Tibial nerve (tissue), 4 donors: ENCODE data around the gene SUSD4. TPM values are rescaled to one million over a fixed set of nuclear protein-coding genes. Genes with fewer than 3 reads are reported as not detected.

Experiments
- DNase-seq, 2 donors: peaks; one replicate each; pipeline ENCODE4 v3.0.0-alpha.2; 2019; ENCODE audit warnings: low spot score in 2 of 2
- H3K27ac ChIP-seq, 4 donors: fragments of 200-600 bp; sonication (generic) in 3 of 4; one replicate each; pipeline ENCODE4 v1.5.1; 2017 to 2019; ENCODE audit warnings: mild to moderate bottlenecking in 1 of 4
- H3K27me3 ChIP-seq, 2 donors: fragments of 200-600 bp; sonication (generic) in 1 of 2; one replicate each; pipeline versions ENCODE4 v1.5.1 to v1.6.0; 2017 to 2019
- H3K36me3 ChIP-seq, 3 donors: fragments of 200-600 bp; sonication (generic); one replicate each; pipeline ENCODE4 v1.5.1; 2018 to 2019
- H3K4me1 ChIP-seq, 4 donors: fragments of 200-600 bp; sonication (generic) in 3 of 4; one replicate each; pipeline ENCODE4 v1.5.1; 2017 to 2019
- H3K4me3 ChIP-seq, 4 donors: fragments of 200-600 bp; sonication (generic) in 3 of 4; one replicate each; pipeline ENCODE4 v1.5.1; 2017 to 2019; ENCODE audit warnings: mild to moderate bottlenecking in 1 of 4, moderate library complexity in 1 of 4
- H3K9me3 ChIP-seq, 4 donors: fragments of 200-600 bp; sonication (generic) in 3 of 4; one replicate each; pipeline ENCODE4 v1.5.1; 2017 to 2019
- EP300 ChIP-seq, 2 donors: sonication (generic); formaldehyde crosslinking; IDR thresholded peaks; one replicate each; pipeline ENCODE4 v1.6.1; 2017; ENCODE audit warnings: antibody characterized with exemption in 2 of 2, mild to moderate bottlenecking in 1 of 2
- POLR2A ChIP-seq, 2 donors: fragments of 450-650 bp; IDR thresholded peaks; one replicate each; pipeline ENCODE4 v1.6.1; 2017; ENCODE audit warnings: antibody characterized with exemption in 2 of 2, mild to moderate bottlenecking in 2 of 2, moderate library complexity in 2 of 2
- WGBS, 2 donors: methylation state at CpG; one replicate each; pipeline ENCODE4 v1.1.5; 2018; 5-methylcytosine and 5-hydroxymethylcytosine counted together
- total RNA-seq, 4 donors: library from RNA; depleted of rRNA; stranded (reverse); fragments of >200 nt; gene quantifications; one replicate each; pipeline ENCODE4 v1.1.0, GENCODE V29; 2016
- TF ChIP-seq, protein P1 (sequence below), 5 experiments: fragments of 200-600 bp in 3 of 5; fragments of 450-650 bp in 2 of 5; sonication (generic) in 3 of 5; IDR thresholded peaks; one replicate each; pipeline ENCODE4 v1.5.1; 2016 to 2019; ENCODE audit warnings: antibody characterized with exemption in 5 of 5, mild to moderate bottlenecking in 3 of 5, moderate library complexity in 2 of 5

SUSD4 gene
- total RNA-seq, 4 donors from 2014 or later = not detected

- Histone ChIP-seq H3K36me3 (no peaks in the 10 kb centered on the region), H3K4me1 (no peaks in the 10 kb centered on the region), H3K27me3 (no peaks in the 10 kb centered on the region), H3K9me3 (peaks cover 0 to 17% (median 0%) of the 10 kb centered on the region in 4 donors), H3K27ac (no peak overlapping the region), H3K4me3 (no peak overlapping the region)
- 75 to 76% methylated on average over 6 of the region's 6 CpGs for WGBS, 2 donors
- TF ChIP-seq EP300 (IDR thresholded peaks at IDR 0.05) (no peak), POLR2A (IDR thresholded peaks at IDR 0.05) (no peak)
- TF ChIP-seq, protein P1, sequence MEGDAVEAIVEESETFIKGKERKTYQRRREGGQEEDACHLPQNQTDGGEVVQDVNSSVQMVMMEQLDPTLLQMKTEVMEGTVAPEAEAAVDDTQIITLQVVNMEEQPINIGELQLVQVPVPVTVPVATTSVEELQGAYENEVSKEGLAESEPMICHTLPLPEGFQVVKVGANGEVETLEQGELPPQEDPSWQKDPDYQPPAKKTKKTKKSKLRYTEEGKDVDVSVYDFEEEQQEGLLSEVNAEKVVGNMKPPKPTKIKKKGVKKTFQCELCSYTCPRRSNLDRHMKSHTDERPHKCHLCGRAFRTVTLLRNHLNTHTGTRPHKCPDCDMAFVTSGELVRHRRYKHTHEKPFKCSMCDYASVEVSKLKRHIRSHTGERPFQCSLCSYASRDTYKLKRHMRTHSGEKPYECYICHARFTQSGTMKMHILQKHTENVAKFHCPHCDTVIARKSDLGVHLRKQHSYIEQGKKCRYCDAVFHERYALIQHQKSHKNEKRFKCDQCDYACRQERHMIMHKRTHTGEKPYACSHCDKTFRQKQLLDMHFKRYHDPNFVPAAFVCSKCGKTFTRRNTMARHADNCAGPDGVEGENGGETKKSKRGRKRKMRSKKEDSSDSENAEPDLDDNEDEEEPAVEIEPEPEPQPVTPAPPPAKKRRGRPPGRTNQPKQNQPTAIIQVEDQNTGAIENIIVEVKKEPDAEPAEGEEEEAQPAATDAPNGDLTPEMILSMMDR (IDR thresholded peaks at IDR 0.05) = no peak
- no peak for DNase-seq
These were observed 147.9 kb downstream of the SUSD4 start for GRCh38 chr1:223216074-223216473.

- Histone ChIP-seq H3K9me3 (peaks cover 0 to 17% (median 0%) of the 10 kb centered on the region in 4 donors), H3K27ac (no peak overlapping the region), H3K4me1 (no peaks in the 10 kb centered on the region), H3K4me3 (no peak overlapping the region), H3K36me3 (no peaks in the 10 kb centered on the region), H3K27me3 (no peaks in the 10 kb centered on the region)
- TF ChIP-seq POLR2A (IDR thresholded peaks at IDR 0.05) = no peak
- DNase-seq = no peak
- 87 to 90% methylated on average over 6 of the region's 6 CpGs for WGBS, 2 donors
These were observed 148.9 kb downstream of the SUSD4 start for GRCh38 chr1:223215026-223215425.

DNA sequence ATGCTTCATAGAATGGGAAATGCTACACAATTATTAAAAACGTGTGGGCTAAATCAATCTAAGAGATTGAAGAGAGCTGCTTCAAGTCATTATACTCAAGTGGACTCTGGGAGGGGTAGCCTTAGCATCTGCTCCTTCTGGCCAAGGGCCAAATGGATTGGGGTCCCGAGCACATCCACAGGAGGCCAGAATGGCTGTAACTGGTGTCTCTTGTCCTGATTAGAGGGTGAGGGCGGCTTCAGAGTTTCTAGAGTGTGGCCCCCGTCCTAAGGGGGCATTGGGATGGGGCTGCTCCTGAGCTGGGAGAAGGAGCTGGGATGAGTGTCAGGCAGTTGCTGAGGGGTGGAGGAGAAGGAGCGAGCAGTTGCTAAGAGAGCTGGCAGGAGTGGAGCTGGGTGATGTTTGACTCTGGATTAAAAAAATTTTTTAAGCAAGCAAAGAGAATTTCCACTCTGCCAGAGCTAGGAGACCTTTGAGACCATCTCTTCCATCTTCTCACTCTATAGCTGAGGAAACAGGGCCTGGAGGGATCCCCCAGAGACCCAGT lies 149.6 kb downstream of the SUSD4 start:
- WGBS, 2 donors = 72 to 79% methylated on average over 5 of the region's 5 CpGs
- Histone ChIP-seq H3K27ac (no peak overlapping the region), H3K9me3 (peaks cover 0 to 13% (median 0%) of the 10 kb centered on the region in 4 donors)

GRCh38 chr1:223212441-223212840 lies 151.5 kb downstream of the SUSD4 start:
- Histone ChIP-seq H3K27me3 (no peaks in the 10 kb centered on the region), H3K9me3 (no peaks in the 10 kb centered on the region), H3K36me3 (no peaks in the 10 kb centered on the region), H3K27ac (no peak overlapping the region), H3K4me3 (no peak overlapping the region), H3K4me1 (no peaks in the 10 kb centered on the region)
- no peak for TF ChIP-seq EP300 (IDR thresholded peaks at IDR 0.05)
- TF ChIP-seq, protein P1 (IDR thresholded peaks at IDR 0.05) = no peak
- TF ChIP-seq POLR2A (IDR thresholded peaks at IDR 0.05) = no peak
- DNase-seq = no peak
- WGBS, 2 donors = 58 to 73% methylated on average over 3 of the region's 3 CpGs

More for the DNA sequence above, 149.6 kb downstream of the SUSD4 start:
- DNase-seq = no peak
- no peak overlapping the region for H3K4me3 ChIP-seq
- no peaks in the 10 kb centered on the region for H3K4me1 ChIP-seq
- TF ChIP-seq, protein P1 (IDR thresholded peaks at IDR 0.05) = no peak
- TF ChIP-seq EP300 (IDR thresholded peaks at IDR 0.05) = no peak
- TF ChIP-seq POLR2A (IDR thresholded peaks at IDR 0.05) = no peak
- no peaks in the 10 kb centered on the region for H3K27me3 ChIP-seq
- H3K36me3 ChIP-seq = no peaks in the 10 kb centered on the region

DNA sequence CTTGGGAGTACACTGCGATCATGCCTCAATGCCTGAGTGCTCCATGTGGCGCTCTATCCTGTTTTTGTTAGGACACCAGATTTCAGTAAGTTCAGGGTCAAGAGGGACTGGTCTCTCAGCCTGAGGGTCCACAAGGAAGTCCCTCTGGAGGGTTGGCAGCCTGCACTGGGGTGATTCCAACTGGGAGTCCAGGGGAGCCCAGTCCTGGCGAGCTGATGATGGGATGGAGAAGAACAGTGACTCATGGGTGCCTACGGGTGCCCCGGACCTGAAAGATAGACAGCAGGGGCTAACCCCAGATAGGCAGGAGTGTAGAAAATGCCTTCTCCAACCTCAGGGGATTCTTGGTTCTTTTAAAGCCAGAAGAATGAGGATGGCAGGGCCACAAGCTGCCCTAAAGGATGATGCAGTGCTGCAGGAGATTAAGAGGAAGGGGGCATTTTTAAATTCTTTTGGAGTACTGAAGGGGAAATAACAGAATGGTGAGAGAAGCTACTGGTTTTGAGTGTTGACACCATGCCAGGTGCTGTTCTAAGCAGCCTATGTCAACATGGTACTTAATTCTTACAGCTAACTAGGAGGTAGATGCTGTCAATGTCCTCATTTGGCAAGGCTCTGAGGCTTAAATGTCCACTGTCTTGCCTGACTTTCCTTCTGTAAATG lies 152.5 kb downstream of the SUSD4 start:
- no peak overlapping the region for H3K4me3 ChIP-seq
- no peaks in the 10 kb centered on the region for H3K27me3 ChIP-seq
- TF ChIP-seq POLR2A (IDR thresholded peaks at IDR 0.05) = no peak
- TF ChIP-seq, protein P1 (IDR thresholded peaks at IDR 0.05) = no peak
- TF ChIP-seq EP300 (IDR thresholded peaks at IDR 0.05) = no peak
- WGBS, 2 donors = 90 to 94% methylated on average over 5 of the region's 5 CpGs
- H3K36me3 ChIP-seq = no peaks in the 10 kb centered on the region
- H3K4me1 ChIP-seq = no peaks in the 10 kb centered on the region
- H3K27ac ChIP-seq = no peak overlapping the region
- DNase-seq = no peak
- H3K9me3 ChIP-seq = no peaks in the 10 kb centered on the region
